HepG2 (cell line): ENCODE data around the gene CCDC69. TPM values are rescaled to one million over a fixed set of nuclear protein-coding genes. Genes with fewer than 3 reads are reported as not detected.

Experiments used
- ATAC-seq: fragments of 200-7000 bp; cut with Tn5 transposase; 3 replicates; pipeline ENCODE4 v1.9.1; 2020; ENCODE audit warnings: mild to moderate bottlenecking, moderate library complexity
- BruUV-seq: library from RNA; stranded (reverse); fragments of 400-500 nt; replicated peaks from 2 replicates; lab custom pipeline; 2021; lab: Mats Ljungman, UMichigan
- CTCF ChIA-PET: fragments of 300-600 bp; formaldehyde crosslinking; extraction: SDS; loops from one replicate; lab custom pipeline; 2021; ENCODE audit warnings: low total read pairs, inconsistent platforms, low intra/inter-chr PET ratio; lab: Yijun Ruan, JAX
- POLR2A ChIA-PET: fragments of 350-600 bp; sonication (Branson Sonifier 250); formaldehyde crosslinking; loops from one replicate; lab custom pipeline; 2020; ENCODE audit warnings: antibody characterized with exemption, inconsistent platforms; lab: Yijun Ruan, JAX
- DNase-seq: peaks from one replicate; pipeline ENCODE4 v3.0.0-alpha.2; 2015; ENCODE audit warnings: low spot score
- FAIRE-seq: peaks from 3 replicates; lab custom pipeline; 2011; peaks lifted over from hg19 to GRCh38; lab: Jason Lieb, UNC
- H2AFZ ChIP-seq: one replicate; pipeline ENCODE4 v1.6.1; 2011; ENCODE audit warnings: low read length, inconsistent platforms
- H3K27ac ChIP-seq: fragments of 300-600 bp; 3 replicates; pipeline ENCODE4 v1.8.0; 2011; ENCODE audit warnings: mixed run types, mild to moderate bottlenecking, mixed read lengths, low read length, inconsistent platforms; ENCODE audit not compliant: insufficient read depth; ENCODE audit errors: extremely low read length
- H3K27me3 ChIP-seq, 2 experiments: fragments of 200-600 bp in 1 of 2; 2 replicates in 1 of 2; 3 replicates in 1 of 2; pipeline versions ENCODE4 v1.6.0 to v1.8.0; 2011; ENCODE audit warnings: low read length in 2 of 2, mild to moderate bottlenecking in 2 of 2, moderate library complexity in 2 of 2, inconsistent platforms in 1 of 2; ENCODE audit not compliant: insufficient read depth in 2 of 2, control insufficient read depth in 1 of 2
- H3K36me3 ChIP-seq, 2 experiments: fragments of 200-600 bp in 1 of 2; replicated peaks in 1 of 2; 2 replicates in 1 of 2; 3 replicates in 1 of 2; pipeline versions ENCODE4 v1.5.1 to v1.8.0; 2011; ENCODE audit warnings: low read length in 2 of 2, inconsistent platforms in 1 of 2; ENCODE audit not compliant: insufficient read depth in 2 of 2, control insufficient read depth in 1 of 2
- H3K4me1 ChIP-seq: 2 replicates; pipeline ENCODE4 v1.5.1; 2012; ENCODE audit warnings: low read length, inconsistent platforms; ENCODE audit not compliant: insufficient read depth
- H3K4me2 ChIP-seq: 2 replicates; pipeline ENCODE4 v1.6.0; 2011; ENCODE audit warnings: low read depth, low read length, inconsistent platforms
- H3K4me3 ChIP-seq, 3 experiments: fragments of 200-600 bp in 1 of 3; sonication (generic), shearing (Covaris generic) in 1 of 3; replicated peaks in 1 of 3; 2 replicates each; pipeline ENCODE4 v1.5.1; 2011 to 2016; ENCODE audit warnings: low read length in 3 of 3, inconsistent platforms in 2 of 3, low read depth in 2 of 3, mild to moderate bottlenecking in 2 of 3, control low read depth in 1 of 3, mixed read lengths in 1 of 3; ENCODE audit not compliant: insufficient read depth in 1 of 3
- H3K79me2 ChIP-seq: one replicate; pipeline ENCODE4 v1.6.1; 2011; ENCODE audit warnings: low read length, inconsistent platforms; ENCODE audit not compliant: insufficient read depth
- H3K9ac ChIP-seq: 2 replicates; pipeline ENCODE4 v1.6.0; 2011; ENCODE audit warnings: mild to moderate bottlenecking, low read depth, low read length, inconsistent platforms; ENCODE audit not compliant: insufficient read depth
- H3K9me3 ChIP-seq: 2 replicates; pipeline ENCODE4 v1.5.1; 2012; ENCODE audit warnings: mild to moderate bottlenecking, low read length
- H4K20me1 ChIP-seq: 2 replicates; pipeline ENCODE4 v1.6.0; 2011; ENCODE audit warnings: inconsistent platforms, mild to moderate bottlenecking, low read length, moderate library complexity; ENCODE audit not compliant: insufficient read depth
- CAMTA2 ChIP-seq: sonication (generic); formaldehyde crosslinking; IDR thresholded peaks from 2 replicates; pipeline ENCODE4 v1.4.0; 2020; ENCODE audit warnings: mild to moderate bottlenecking, missing genetic modification reagents, borderline replicate concordance
- KLF16 ChIP-seq, 2 experiments: sonication (generic) in 1 of 2; formaldehyde crosslinking in 1 of 2; IDR thresholded peaks; 2 replicates each; pipeline versions ENCODE4 v1.6.1 to v1.8.0; 2016 to 2023; ENCODE audit warnings: missing genetic modification reagents in 2 of 2, missing compliant biosample characterization in 1 of 2
- MEIS2 ChIP-seq: sonication (generic); formaldehyde crosslinking; IDR thresholded peaks from 2 replicates; pipeline ENCODE4 v1.9.0; 2021; ENCODE audit warnings: mild to moderate bottlenecking, missing genetic modification reagents
- NCOA2 ChIP-seq: sonication (generic); formaldehyde crosslinking; IDR thresholded peaks from 2 replicates; pipeline ENCODE4 v1.8.0; 2022; ENCODE audit warnings: inconsistent platforms
- NFE2L1 ChIP-seq: sonication (generic); formaldehyde crosslinking; IDR thresholded peaks from 2 replicates; pipeline ENCODE4 v1.4.0; 2020; ENCODE audit warnings: missing genetic modification reagents, mild to moderate bottlenecking, borderline replicate concordance
- NR1H2 ChIP-seq: sonication (generic); formaldehyde crosslinking; IDR thresholded peaks from 2 replicates; pipeline ENCODE4 v1.8.1; 2022; ENCODE audit warnings: low read depth, missing genetic modification reagents, borderline replicate concordance
- PCBP1 ChIP-seq: fragments of 200-400 bp; formaldehyde crosslinking; IDR thresholded peaks from 2 replicates; pipeline ENCODE4 v1.6.1; 2017; ENCODE audit warnings: mild to moderate bottlenecking, low read depth, low read length, borderline replicate concordance
- SETDB1 ChIP-seq: sonication (generic); formaldehyde crosslinking; IDR thresholded peaks from 2 replicates; pipeline ENCODE4 v1.5.1; 2020; ENCODE audit warnings: missing genetic modification reagents, mild to moderate bottlenecking, borderline replicate concordance
- TBP ChIP-seq: sonication (generic); formaldehyde crosslinking; IDR thresholded peaks from 2 replicates; pipeline ENCODE4 v1.5.0; 2020; ENCODE audit warnings: missing genetic modification reagents
- TMF1 ChIP-seq: sonication (generic); formaldehyde crosslinking; IDR thresholded peaks from 2 replicates; pipeline ENCODE4 v1.8.1; 2022; ENCODE audit warnings: low read depth, missing genetic modification reagents
- ZFY ChIP-seq: sonication (generic); formaldehyde crosslinking; IDR thresholded peaks from 2 replicates; pipeline ENCODE4 v1.4.0; 2020; ENCODE audit warnings: missing genetic modification reagents
- ZNF329 ChIP-seq: sonication (generic); formaldehyde crosslinking; IDR thresholded peaks from 2 replicates; pipeline ENCODE4 v1.9.0; 2021; ENCODE audit warnings: low read depth, mild to moderate bottlenecking, missing genetic modification reagents
- ZNF441 ChIP-seq: sonication (generic); formaldehyde crosslinking; IDR thresholded peaks from 2 replicates; pipeline ENCODE4 v1.7.0; 2021; ENCODE audit warnings: missing genetic modification reagents, borderline replicate concordance
- ZNF672 ChIP-seq: sonication (generic); formaldehyde crosslinking; IDR thresholded peaks from 2 replicates; pipeline ENCODE4 v1.8.1; 2022; ENCODE audit warnings: missing genetic modification reagents
- ZNF749 ChIP-seq: sonication (generic); formaldehyde crosslinking; IDR thresholded peaks from 2 replicates; pipeline ENCODE4 v1.8.0; 2022; ENCODE audit warnings: mild to moderate bottlenecking, missing genetic modification reagents, moderate library complexity, borderline replicate concordance
- ZSCAN30 ChIP-seq: sonication (generic); formaldehyde crosslinking; IDR thresholded peaks from 2 replicates; pipeline ENCODE4 v1.5.0; 2020; ENCODE audit warnings: mild to moderate bottlenecking, missing genetic modification reagents
- WGBS: methylation state at CpG from one replicate; pipeline ENCODE4 v1.1.6; 2017; ENCODE audit warnings: low lambda C conversion rate; 5-methylcytosine and 5-hydroxymethylcytosine counted together
- in situ Hi-C: cut with HindIII; loops from 2 replicates; pipeline ENCODE4 v1.10.0; 2017; ENCODE audit warnings: low pct_unique_long_range_greater_than_20kb; ENCODE audit not compliant: extremely low pct_ligation_motif_present
- intact Hi-C: fragments of 100-400 bp; cut with micrococcal nuclease; formaldehyde crosslinking; loops from one replicate; pipeline ENCODE4 v1.10.0; 2022; ENCODE audit not compliant: unreplicated experiment
- polyA plus RNA-seq, 8 experiments: library from polyadenylated mRNA; depleted of rRNA in 3 of 8; stranded (reverse) in 7 of 8; unstranded in 1 of 8; fragments of >200 nt; fragmentation: Illumina TruSeq in 4 of 8; extraction: Trizol in 4 of 8; gene quantifications; 2 replicates each; pipeline versions ENCODE4 v1.2.1 to v1.2.3, GENCODE V29; 2011 to 2016; ENCODE audit warnings: low read depth in 4 of 8, missing spikeins in 1 of 8, mixed read lengths in 1 of 8; ENCODE audit not compliant: insufficient read depth in 1 of 8
- total RNA-seq, 5 experiments: library from RNA; depleted of rRNA; stranded (reverse); fragments of >200 nt; fragmentation: Illumina TruSeq; extraction: Trizol; gene quantifications; 2 replicates each; pipeline ENCODE4 v1.2.3, GENCODE V29; 2016; ENCODE audit warnings: low read depth in 1 of 5
- TF ChIP-seq, protein P1 (sequence below): IDR thresholded peaks from 2 replicates; pipeline ENCODE4 v1.6.1; 2012; ENCODE audit warnings: inconsistent platforms
- TF ChIP-seq, protein P2 (sequence below): sonication (generic); formaldehyde crosslinking; IDR thresholded peaks from 2 replicates; pipeline ENCODE4 v1.4.0; 2020; ENCODE audit warnings: mild to moderate bottlenecking, missing genetic modification reagents
- TF ChIP-seq, protein P3 (sequence below): IDR thresholded peaks from 2 replicates; pipeline ENCODE4 v1.6.1; 2018; ENCODE audit warnings: missing genetic modification reagents, mild to moderate bottlenecking, missing compliant biosample characterization
- TF ChIP-seq, protein P4 (sequence below): fragments of 450-650 bp; IDR thresholded peaks from 2 replicates; pipeline ENCODE4 v1.6.1; 2017

Gene CCDC69
- total and polyA plus RNA-seq, 2 of the 13 experiments (the other 11 are each of a cell fraction or from before 2014, with no cell fraction given): 12.2 to 45.2 TPM

DNA sequence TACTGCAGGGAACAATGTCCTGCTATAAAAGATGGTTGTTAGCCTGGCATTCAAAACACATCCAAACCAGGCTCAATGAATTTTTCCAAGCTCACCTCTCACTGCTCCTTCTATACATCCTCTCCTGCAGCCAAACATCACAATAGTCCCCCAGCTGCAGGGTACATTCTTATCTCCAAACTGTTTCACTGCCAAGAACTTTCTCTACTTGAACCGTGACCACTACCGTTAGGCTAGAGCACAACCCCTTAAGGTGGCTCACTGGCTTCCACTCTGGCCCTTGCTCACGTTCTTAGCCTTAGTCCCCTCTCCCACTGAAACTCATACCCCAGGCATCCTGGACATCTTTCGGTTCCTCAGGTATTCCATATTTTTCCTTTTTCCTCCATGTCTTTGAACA, 37.4 kb downstream of the CCDC69 start:
- Histone ChIP-seq H3K4me2 (no peak overlapping the region), H3K9me3 (no peaks in the 10 kb centered on the region), H3K36me3 (peaks cover 0 to 7% of the 10 kb centered on the region in 2 experiments; a peak in 1 of 5 replicates), H3K4me3 (no peak overlapping the region), H3K4me1 (no peaks in the 10 kb centered on the region), H2AFZ (no peak overlapping the region), H3K27ac (no peak overlapping the region), H4K20me1 (no peaks in the 10 kb centered on the region; the same call in 1 of the 2 replicates), H3K9ac (no peak overlapping the region), H3K79me2 (no peaks in the 10 kb centered on the region), H3K27me3 (no peaks in the 10 kb centered on the region)
- BruUV-seq: no TSS peak
- WGBS: over 99% methylated on average over 4 of the region's 4 CpGs
- ChIA-PET POLR2A (no interaction called here), CTCF (no interaction called here)
- FAIRE-seq (no peak), DNase-seq (no peak), ATAC-seq (no peak)
- TF ChIP-seq ZFY (CRISPR knock-in tag): no peak
- no peak for TF ChIP-seq ZNF672 (CRISPR knock-in tag)
- TF ChIP-seq ZNF749 (CRISPR knock-in tag): no peak
- TF ChIP-seq ZNF329 (CRISPR knock-in tag): no peak
- TF ChIP-seq PCBP1: no peak
- no peak for TF ChIP-seq NFE2L1 (CRISPR knock-in tag)
- TF ChIP-seq TBP (CRISPR knock-in tag): no peak
- TF ChIP-seq, protein P1, sequence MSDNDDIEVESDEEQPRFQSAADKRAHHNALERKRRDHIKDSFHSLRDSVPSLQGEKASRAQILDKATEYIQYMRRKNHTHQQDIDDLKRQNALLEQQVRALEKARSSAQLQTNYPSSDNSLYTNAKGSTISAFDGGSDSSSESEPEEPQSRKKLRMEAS: no peak
- TF ChIP-seq NR1H2 (CRISPR knock-in tag): no peak
- no peak for TF ChIP-seq NCOA2 (CRISPR knock-in tag)
- TF ChIP-seq, protein P2, sequence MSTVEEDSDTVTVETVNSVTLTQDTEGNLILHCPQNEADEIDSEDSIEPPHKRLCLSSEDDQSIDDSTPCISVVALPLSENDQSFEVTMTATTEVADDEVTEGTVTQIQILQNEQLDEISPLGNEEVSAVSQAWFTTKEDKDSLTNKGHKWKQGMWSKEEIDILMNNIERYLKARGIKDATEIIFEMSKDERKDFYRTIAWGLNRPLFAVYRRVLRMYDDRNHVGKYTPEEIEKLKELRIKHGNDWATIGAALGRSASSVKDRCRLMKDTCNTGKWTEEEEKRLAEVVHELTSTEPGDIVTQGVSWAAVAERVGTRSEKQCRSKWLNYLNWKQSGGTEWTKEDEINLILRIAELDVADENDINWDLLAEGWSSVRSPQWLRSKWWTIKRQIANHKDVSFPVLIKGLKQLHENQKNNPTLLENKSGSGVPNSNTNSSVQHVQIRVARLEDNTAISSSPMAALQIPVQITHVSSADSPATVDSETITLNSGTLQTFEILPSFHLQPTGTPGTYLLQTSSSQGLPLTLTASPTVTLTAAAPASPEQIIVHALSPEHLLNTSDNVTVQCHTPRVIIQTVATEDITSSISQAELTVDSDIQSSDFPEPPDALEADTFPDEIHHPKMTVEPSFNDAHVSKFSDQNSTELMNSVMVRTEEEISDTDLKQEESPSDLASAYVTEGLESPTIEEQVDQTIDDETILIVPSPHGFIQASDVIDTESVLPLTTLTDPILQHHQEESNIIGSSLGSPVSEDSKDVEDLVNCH (CRISPR knock-in tag): no peak
- TF ChIP-seq KLF16 (CRISPR knock-in tag; IDR thresholded peaks at IDR 0.05): no peak
- no peak for TF ChIP-seq ZSCAN30 (CRISPR knock-in tag)
- TF ChIP-seq TMF1 (CRISPR knock-in tag): no peak
- no peak for TF ChIP-seq MEIS2 (CRISPR knock-in tag)
- TF ChIP-seq CAMTA2 (CRISPR knock-in tag): no peak
- TF ChIP-seq, protein P3, sequence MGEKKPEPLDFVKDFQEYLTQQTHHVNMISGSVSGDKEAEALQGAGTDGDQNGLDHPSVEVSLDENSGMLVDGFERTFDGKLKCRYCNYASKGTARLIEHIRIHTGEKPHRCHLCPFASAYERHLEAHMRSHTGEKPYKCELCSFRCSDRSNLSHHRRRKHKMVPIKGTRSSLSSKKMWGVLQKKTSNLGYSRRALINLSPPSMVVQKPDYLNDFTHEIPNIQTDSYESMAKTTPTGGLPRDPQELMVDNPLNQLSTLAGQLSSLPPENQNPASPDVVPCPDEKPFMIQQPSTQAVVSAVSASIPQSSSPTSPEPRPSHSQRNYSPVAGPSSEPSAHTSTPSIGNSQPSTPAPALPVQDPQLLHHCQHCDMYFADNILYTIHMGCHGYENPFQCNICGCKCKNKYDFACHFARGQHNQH (CRISPR knock-in tag): no peak
- TF ChIP-seq SETDB1 (CRISPR knock-in tag): no peak
- no peak for TF ChIP-seq ZNF441 (CRISPR knock-in tag)
- TF ChIP-seq, protein P4, sequence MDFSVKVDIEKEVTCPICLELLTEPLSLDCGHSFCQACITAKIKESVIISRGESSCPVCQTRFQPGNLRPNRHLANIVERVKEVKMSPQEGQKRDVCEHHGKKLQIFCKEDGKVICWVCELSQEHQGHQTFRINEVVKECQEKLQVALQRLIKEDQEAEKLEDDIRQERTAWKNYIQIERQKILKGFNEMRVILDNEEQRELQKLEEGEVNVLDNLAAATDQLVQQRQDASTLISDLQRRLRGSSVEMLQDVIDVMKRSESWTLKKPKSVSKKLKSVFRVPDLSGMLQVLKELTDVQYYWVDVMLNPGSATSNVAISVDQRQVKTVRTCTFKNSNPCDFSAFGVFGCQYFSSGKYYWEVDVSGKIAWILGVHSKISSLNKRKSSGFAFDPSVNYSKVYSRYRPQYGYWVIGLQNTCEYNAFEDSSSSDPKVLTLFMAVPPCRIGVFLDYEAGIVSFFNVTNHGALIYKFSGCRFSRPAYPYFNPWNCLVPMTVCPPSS: no peak
- in situ Hi-C loops (no loop called here), intact Hi-C loops (no loop called here)
